ENCODE measurements around the gene BABAM2.

Gene BABAM2

GRCh38 chr2:28313220-28313784, 422.8 kb downstream of the BABAM2 start:
- Histone ChIP-seq H3K9me3 (ENCODE audit: control extremely low read depth in 1 of 5, control insufficient read depth in 4 of 5, insufficient read depth in 2 of 5, low read depth in 1 of 5, low read length in 4 of 5) (peaks cover 0 to 3% (median 0%) of the 10 kb centered on the region in 5 experiments), H3K4me1 (ENCODE audit: control extremely low read depth in 1 of 4, control insufficient read depth in 4 of 4, insufficient read depth in 4 of 4, low read length in 3 of 4) (no peaks in the 10 kb centered on the region), H3K4me3 (ENCODE audit: control insufficient read depth in 1 of 7, extremely low read depth in 1 of 7, insufficient read depth in 4 of 7, low read depth in 2 of 7, low read length in 6 of 7) (no peak overlapping the region), H3K36me3 (ENCODE audit: control insufficient read depth in 4 of 4, insufficient read depth in 4 of 4, low read length in 3 of 4) (peaks cover 0 to 13% (median 6%) of the 10 kb centered on the region in 4 experiments), H3K27me3 (replicated peaks in 2 of 5; ENCODE audit: control insufficient read depth in 4 of 5, insufficient read depth in 5 of 5, low read length in 4 of 5) (no peaks in the 10 kb centered on the region), H3K27ac (ENCODE audit: insufficient read depth in 1 of 2, low read depth in 1 of 2, low read length in 2 of 2, poor library complexity in 1 of 2, severe bottlenecking in 2 of 2) (no peak overlapping the region)
- DNase-seq = no peak
- POLR2A ChIA-PET = no interaction called here
- WGBS (ENCODE audit: insufficient coverage) = 100% methylated on average over 5 of the region's 6 CpGs
- CTCF ChIA-PET = interaction anchor here (0.7 to 1.5 kb wide), 2 partner anchors 68 to 70 kb away, joined by 3 read pairs; no protein-coding TSS in a partner anchor

- ChIA-PET POLR2A (interaction anchor here (0.6 kb wide), 1 partner anchor 68 kb away, joined by 3 read pairs; no protein-coding TSS in a partner anchor), CTCF (no interaction called here)
- Histone ChIP-seq H3K4me1 (ENCODE audit: control extremely low read depth in 1 of 4, control insufficient read depth in 4 of 4, insufficient read depth in 4 of 4, low read length in 3 of 4) (no peaks in the 10 kb centered on the region), H3K27me3 (replicated peaks in 2 of 5; ENCODE audit: control insufficient read depth in 4 of 5, insufficient read depth in 5 of 5, low read length in 4 of 5) (no peaks in the 10 kb centered on the region), H3K27ac (ENCODE audit: insufficient read depth in 1 of 2, low read depth in 1 of 2, low read length in 2 of 2, poor library complexity in 1 of 2, severe bottlenecking in 2 of 2) (no peak overlapping the region), H3K36me3 (ENCODE audit: control insufficient read depth in 4 of 4, insufficient read depth in 4 of 4, low read length in 3 of 4) (peaks cover 0 to 4% (median under 1%) of the 10 kb centered on the region in 4 experiments), H3K4me3 (ENCODE audit: control insufficient read depth in 1 of 7, extremely low read depth in 1 of 7, insufficient read depth in 4 of 7, low read depth in 2 of 7, low read length in 6 of 7) (no peak overlapping the region), H3K9me3 (ENCODE audit: control extremely low read depth in 1 of 5, control insufficient read depth in 4 of 5, insufficient read depth in 2 of 5, low read depth in 1 of 5, low read length in 4 of 5) (no peaks in the 10 kb centered on the region)
- no peak for DNase-seq
These were observed 424.4 kb downstream of the BABAM2 start for GRCh38 chr2:28314968-28315367.

- no peaks in the 10 kb centered on the region for H3K4me1 ChIP-seq (ENCODE audit: control extremely low read depth in 1 of 4, control insufficient read depth in 4 of 4, insufficient read depth in 4 of 4, low read length in 3 of 4)
- DNase-seq = no peak
- no peak overlapping the region for H3K4me3 ChIP-seq (ENCODE audit: control insufficient read depth in 1 of 7, extremely low read depth in 1 of 7, insufficient read depth in 4 of 7, low read depth in 2 of 7, low read length in 6 of 7)
- H3K27ac ChIP-seq (ENCODE audit: insufficient read depth in 1 of 2, low read depth in 1 of 2, low read length in 2 of 2, poor library complexity in 1 of 2, severe bottlenecking in 2 of 2) = no peak overlapping the region
- WGBS (ENCODE audit: insufficient coverage) = 92% methylated on average over 14 of the region's 14 CpGs
- ChIA-PET CTCF (no interaction called here), POLR2A (interaction anchor here (0.7 kb wide), 1 partner anchor 42 kb away, joined by 3 read pairs; no protein-coding TSS in a partner anchor)
- H3K36me3 ChIP-seq (ENCODE audit: control insufficient read depth in 4 of 4, insufficient read depth in 4 of 4, low read length in 3 of 4) = peaks cover 0 to 7% (median 4%) of the 10 kb centered on the region in 4 experiments
- no peaks in the 10 kb centered on the region for H3K9me3 ChIP-seq (ENCODE audit: control extremely low read depth in 1 of 5, control insufficient read depth in 4 of 5, insufficient read depth in 2 of 5, low read depth in 1 of 5, low read length in 4 of 5)
- H3K27me3 ChIP-seq (replicated peaks in 2 of 5; ENCODE audit: control insufficient read depth in 4 of 5, insufficient read depth in 5 of 5, low read length in 4 of 5) = no peaks in the 10 kb centered on the region
These were observed 426.2 kb downstream of the BABAM2 start for GRCh38 chr2:28316546-28317335.

GRCh38 chr2:28317390-28317789, 426.9 kb downstream of the BABAM2 start:
- 100% methylated on average over 1 of the region's 2 CpGs for WGBS (ENCODE audit: insufficient coverage)
- no peak for DNase-seq
- no peak overlapping the region for H3K27ac ChIP-seq (ENCODE audit: insufficient read depth in 1 of 2, low read depth in 1 of 2, low read length in 2 of 2, poor library complexity in 1 of 2, severe bottlenecking in 2 of 2)
- ChIA-PET CTCF (no interaction called here), POLR2A (interaction anchor here (0.7 kb wide), 1 partner anchor 41 kb away, joined by 3 read pairs; no protein-coding TSS in a partner anchor)
- no peaks in the 10 kb centered on the region for H3K9me3 ChIP-seq (ENCODE audit: control extremely low read depth in 1 of 5, control insufficient read depth in 4 of 5, insufficient read depth in 2 of 5, low read depth in 1 of 5, low read length in 4 of 5)
- no peaks in the 10 kb centered on the region for H3K27me3 ChIP-seq (replicated peaks in 2 of 5; ENCODE audit: control insufficient read depth in 4 of 5, insufficient read depth in 5 of 5, low read length in 4 of 5)
- H3K4me1 ChIP-seq (ENCODE audit: control extremely low read depth in 1 of 4, control insufficient read depth in 4 of 4, insufficient read depth in 4 of 4, low read length in 3 of 4) = no peaks in the 10 kb centered on the region
- H3K4me3 ChIP-seq (ENCODE audit: control insufficient read depth in 1 of 7, extremely low read depth in 1 of 7, insufficient read depth in 4 of 7, low read depth in 2 of 7, low read length in 6 of 7) = no peak overlapping the region
- H3K36me3 ChIP-seq (ENCODE audit: control insufficient read depth in 4 of 4, insufficient read depth in 4 of 4, low read length in 3 of 4) = peaks cover 0 to 7% (median 4%) of the 10 kb centered on the region in 4 experiments

GRCh38 chr2:28318023-28318422, 427.5 kb downstream of the BABAM2 start:
- H3K27me3 ChIP-seq (replicated peaks in 2 of 5; ENCODE audit: control insufficient read depth in 4 of 5, insufficient read depth in 5 of 5, low read length in 4 of 5) = no peaks in the 10 kb centered on the region
- POLR2A ChIA-PET = no interaction called here
- no peaks in the 10 kb centered on the region for H3K4me1 ChIP-seq (ENCODE audit: control extremely low read depth in 1 of 4, control insufficient read depth in 4 of 4, insufficient read depth in 4 of 4, low read length in 3 of 4)
- no peaks in the 10 kb centered on the region for H3K9me3 ChIP-seq (ENCODE audit: control extremely low read depth in 1 of 5, control insufficient read depth in 4 of 5, insufficient read depth in 2 of 5, low read depth in 1 of 5, low read length in 4 of 5)
- H3K4me3 ChIP-seq (ENCODE audit: control insufficient read depth in 1 of 7, extremely low read depth in 1 of 7, insufficient read depth in 4 of 7, low read depth in 2 of 7, low read length in 6 of 7) = no peak overlapping the region
- no peak overlapping the region for H3K27ac ChIP-seq (ENCODE audit: insufficient read depth in 1 of 2, low read depth in 1 of 2, low read length in 2 of 2, poor library complexity in 1 of 2, severe bottlenecking in 2 of 2)
- CTCF ChIA-PET = no interaction called here
- peaks cover 0 to 7% (median 4%) of the 10 kb centered on the region in 4 experiments for H3K36me3 ChIP-seq (ENCODE audit: control insufficient read depth in 4 of 4, insufficient read depth in 4 of 4, low read length in 3 of 4)
- no peak for DNase-seq
- WGBS (ENCODE audit: insufficient coverage) = 96% methylated on average over 4 of the region's 5 CpGs

- H3K27me3 ChIP-seq (replicated peaks in 2 of 5; ENCODE audit: control insufficient read depth in 4 of 5, insufficient read depth in 5 of 5, low read length in 4 of 5) = no peaks in the 10 kb centered on the region
- no peak overlapping the region for H3K27ac ChIP-seq (ENCODE audit: insufficient read depth in 1 of 2, low read depth in 1 of 2, low read length in 2 of 2, poor library complexity in 1 of 2, severe bottlenecking in 2 of 2)
- no peaks in the 10 kb centered on the region for H3K4me1 ChIP-seq (ENCODE audit: control extremely low read depth in 1 of 4, control insufficient read depth in 4 of 4, insufficient read depth in 4 of 4, low read length in 3 of 4)
- 93% methylated on average over 5 of the region's 6 CpGs for WGBS (ENCODE audit: insufficient coverage)
- H3K36me3 ChIP-seq (ENCODE audit: control insufficient read depth in 4 of 4, insufficient read depth in 4 of 4, low read length in 3 of 4) = peaks cover 0 to 7% (median 4%) of the 10 kb centered on the region in 4 experiments
- ChIA-PET CTCF (no interaction called here), POLR2A (no interaction called here)
- H3K9me3 ChIP-seq (ENCODE audit: control extremely low read depth in 1 of 5, control insufficient read depth in 4 of 5, insufficient read depth in 2 of 5, low read depth in 1 of 5, low read length in 4 of 5) = no peaks in the 10 kb centered on the region
- DNase-seq = no peak
- no peak overlapping the region for H3K4me3 ChIP-seq (ENCODE audit: control insufficient read depth in 1 of 7, extremely low read depth in 1 of 7, insufficient read depth in 4 of 7, low read depth in 2 of 7, low read length in 6 of 7)
These were observed 428.1 kb downstream of the BABAM2 start for GRCh38 chr2:28318462-28319117.

All from common myeloid progenitor, CD34-positive (primary cell).